Progenitor cell of endocrine pancreas (in vitro differentiated cells): ENCODE results near the gene MRPL34. TPM values are rescaled to one million over a fixed set of nuclear protein-coding genes. Genes with fewer than 3 reads are reported as not detected.
"Not testable (repeated sequence)": the region's sequence is repeated elsewhere in the genome, so short reads cannot be mapped to it uniquely, and the experiment has no call there.

Experiments used
- DNase-seq: peaks from one replicate; pipeline ENCODE4 v3.0.0; 2021; ENCODE audit warnings: low spot score; ENCODE audit not compliant: unreplicated experiment
- H3K27ac Mint-ChIP-seq: 2 replicates; pipeline ENCODE4 v1.8.0; 2021; ENCODE audit warnings: mild to moderate bottlenecking, moderate library complexity, mixed read lengths
- H3K27me3 Mint-ChIP-seq: 2 replicates; pipeline ENCODE4 v1.8.0; 2021; ENCODE audit warnings: mixed read lengths
- H3K36me3 Mint-ChIP-seq: 2 replicates; pipeline ENCODE4 v1.8.0; 2022; ENCODE audit warnings: mixed read lengths; ENCODE audit not compliant: insufficient read depth
- H3K4me1 Mint-ChIP-seq: 2 replicates; pipeline ENCODE4 v1.8.0; 2021; ENCODE audit warnings: low read depth, mixed read lengths
- H3K4me3 Mint-ChIP-seq: 2 replicates; pipeline ENCODE4 v1.8.0; 2021; ENCODE audit warnings: low read depth, mild to moderate bottlenecking, moderate library complexity, mixed read lengths
- H3K9me3 Mint-ChIP-seq: 2 replicates; pipeline ENCODE4 v1.8.0; 2021; ENCODE audit warnings: low read depth, mixed read lengths
- total RNA-seq: library from RNA; stranded (reverse); gene quantifications from 2 replicates; pipeline ENCODE4 v1.2.1, GENCODE V29; 2021
- TF ChIP-seq, protein P1 (sequence below): fragments of 200-600 bp; sonication (generic); IDR thresholded peaks from one replicate; pipeline ENCODE4 v1.5.0; 2021; ENCODE audit warnings: antibody characterized with exemption, mild to moderate bottlenecking; ENCODE audit not compliant: unreplicated experiment

MRPL34 gene
- total RNA-seq, 1 donor from 2014 or later, result 54.4 TPM

DNA sequence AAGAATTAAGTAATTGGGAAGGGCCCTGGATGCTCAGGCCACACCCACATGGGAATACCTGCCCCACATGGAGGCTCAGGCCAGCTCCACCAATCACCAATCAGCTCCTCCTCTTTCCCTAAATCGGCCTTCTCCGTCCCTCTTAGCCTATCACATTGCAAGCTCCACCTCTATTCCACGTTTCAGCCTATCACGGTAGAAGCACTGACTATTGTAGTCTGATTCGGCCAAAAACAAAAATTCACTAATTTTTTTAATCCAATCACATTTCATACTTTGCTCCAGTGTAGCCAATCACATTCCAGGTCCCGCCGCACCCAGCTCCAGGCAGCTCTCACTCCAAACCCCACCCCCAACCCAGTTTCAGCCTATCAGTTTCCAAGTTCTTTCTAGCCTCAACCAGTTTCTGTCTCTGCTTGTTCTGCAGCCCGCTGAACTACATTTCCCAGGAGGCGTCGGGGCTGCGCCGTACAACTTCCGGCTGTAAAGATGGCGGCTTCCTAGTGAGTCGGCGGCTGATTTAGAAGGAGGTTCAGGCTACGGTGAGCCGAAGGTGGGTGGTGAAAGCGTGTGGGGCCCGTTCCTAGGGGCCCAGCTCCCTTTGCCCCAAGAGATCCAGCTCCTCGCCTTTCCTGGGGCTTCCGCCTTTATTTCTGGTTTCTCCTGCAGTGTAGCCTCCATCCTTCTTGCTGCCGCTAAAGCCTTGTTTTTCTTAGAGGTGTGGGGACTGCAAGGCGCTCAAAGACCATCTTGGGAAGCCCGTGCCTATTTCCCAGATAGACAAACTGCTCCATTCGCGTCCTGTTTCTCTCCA is 38.5 kb upstream of the MRPL34 start, which contains the start of gene BABAM1:
Gene BABAM1 (plus strand): TSS at position 469 of the 814 bp plus-strand sequence. CDS start 1,364 bp downstream, outside the sequence.
- peak; percentile 87 for DNase-seq

DNA sequence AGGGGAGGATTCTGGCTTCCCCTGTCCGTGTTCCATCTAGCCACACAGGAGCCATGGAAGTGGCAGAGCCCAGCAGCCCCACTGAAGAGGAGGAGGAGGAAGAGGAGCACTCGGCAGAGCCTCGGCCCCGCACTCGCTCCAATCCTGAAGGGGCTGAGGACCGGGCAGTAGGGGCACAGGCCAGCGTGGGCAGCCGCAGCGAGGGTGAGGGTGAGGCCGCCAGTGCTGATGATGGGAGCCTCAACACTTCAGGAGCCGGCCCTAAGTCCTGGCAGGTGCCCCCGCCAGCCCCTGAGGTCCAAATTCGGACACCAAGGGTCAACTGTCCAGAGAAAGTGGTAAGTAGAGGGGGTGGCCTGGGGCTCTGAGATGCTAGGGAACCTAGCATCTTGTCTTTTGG is 36.9 kb upstream of the MRPL34 start:
- Mint-ChIP-seq H3K4me1 (peaks cover 6% of the 10 kb centered on the region), H3K4me3 (peak overlapping the region; percentile 93), H3K27me3 (no peaks in the 10 kb centered on the region), H3K36me3 (peaks cover 6% of the 10 kb centered on the region), H3K9me3 (peaks cover 4% of the 10 kb centered on the region), H3K27ac (no peak overlapping the region)
- no peak for DNase-seq
- TF ChIP-seq, protein P1, sequence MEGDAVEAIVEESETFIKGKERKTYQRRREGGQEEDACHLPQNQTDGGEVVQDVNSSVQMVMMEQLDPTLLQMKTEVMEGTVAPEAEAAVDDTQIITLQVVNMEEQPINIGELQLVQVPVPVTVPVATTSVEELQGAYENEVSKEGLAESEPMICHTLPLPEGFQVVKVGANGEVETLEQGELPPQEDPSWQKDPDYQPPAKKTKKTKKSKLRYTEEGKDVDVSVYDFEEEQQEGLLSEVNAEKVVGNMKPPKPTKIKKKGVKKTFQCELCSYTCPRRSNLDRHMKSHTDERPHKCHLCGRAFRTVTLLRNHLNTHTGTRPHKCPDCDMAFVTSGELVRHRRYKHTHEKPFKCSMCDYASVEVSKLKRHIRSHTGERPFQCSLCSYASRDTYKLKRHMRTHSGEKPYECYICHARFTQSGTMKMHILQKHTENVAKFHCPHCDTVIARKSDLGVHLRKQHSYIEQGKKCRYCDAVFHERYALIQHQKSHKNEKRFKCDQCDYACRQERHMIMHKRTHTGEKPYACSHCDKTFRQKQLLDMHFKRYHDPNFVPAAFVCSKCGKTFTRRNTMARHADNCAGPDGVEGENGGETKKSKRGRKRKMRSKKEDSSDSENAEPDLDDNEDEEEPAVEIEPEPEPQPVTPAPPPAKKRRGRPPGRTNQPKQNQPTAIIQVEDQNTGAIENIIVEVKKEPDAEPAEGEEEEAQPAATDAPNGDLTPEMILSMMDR, result no peak

More for the DNA sequence above, 38.5 kb upstream of the MRPL34 start, which contains the start of gene BABAM1:
- Mint-ChIP-seq H3K4me3 (peak within 1 kb of the TSS; percentile 93), H3K9me3 (peaks cover 4% of the 10 kb centered on the region), H3K4me1 (peaks cover 6% of the 10 kb centered on the region), H3K27me3 (no peaks in the 10 kb centered on the region), H3K27ac (peak within 1 kb of the TSS; percentile 91), H3K36me3 (peaks cover 6% of the 10 kb centered on the region)
- TF ChIP-seq, protein P1, result no peak

DNA sequence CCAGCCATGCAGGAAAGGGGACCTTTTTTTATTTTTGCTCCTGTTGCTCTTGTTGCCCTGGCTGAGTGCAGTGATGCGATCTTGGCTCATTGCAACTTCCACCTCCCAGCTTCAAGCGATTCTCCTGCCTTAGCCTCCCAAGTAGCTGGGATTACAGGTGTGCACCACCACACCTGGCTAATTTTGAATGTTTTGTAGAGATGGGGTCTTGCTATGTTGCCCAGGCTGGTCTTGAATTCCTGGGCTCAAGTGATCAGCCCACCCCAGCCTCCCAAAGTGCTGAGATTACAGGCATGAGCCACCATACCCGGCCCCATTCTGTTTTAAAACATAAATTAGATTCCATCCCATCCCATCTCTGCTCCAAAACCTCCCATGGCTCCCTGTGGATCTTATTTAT is 30.8 kb upstream of the MRPL34 start:
- not testable (repeated sequence) for H3K9me3 Mint-ChIP-seq, H3K27me3 Mint-ChIP-seq, H3K27ac Mint-ChIP-seq, H3K4me3 Mint-ChIP-seq, DNase-seq, H3K4me1 Mint-ChIP-seq
- peaks cover 19% of the 10 kb centered on the region for H3K36me3 Mint-ChIP-seq

DNA sequence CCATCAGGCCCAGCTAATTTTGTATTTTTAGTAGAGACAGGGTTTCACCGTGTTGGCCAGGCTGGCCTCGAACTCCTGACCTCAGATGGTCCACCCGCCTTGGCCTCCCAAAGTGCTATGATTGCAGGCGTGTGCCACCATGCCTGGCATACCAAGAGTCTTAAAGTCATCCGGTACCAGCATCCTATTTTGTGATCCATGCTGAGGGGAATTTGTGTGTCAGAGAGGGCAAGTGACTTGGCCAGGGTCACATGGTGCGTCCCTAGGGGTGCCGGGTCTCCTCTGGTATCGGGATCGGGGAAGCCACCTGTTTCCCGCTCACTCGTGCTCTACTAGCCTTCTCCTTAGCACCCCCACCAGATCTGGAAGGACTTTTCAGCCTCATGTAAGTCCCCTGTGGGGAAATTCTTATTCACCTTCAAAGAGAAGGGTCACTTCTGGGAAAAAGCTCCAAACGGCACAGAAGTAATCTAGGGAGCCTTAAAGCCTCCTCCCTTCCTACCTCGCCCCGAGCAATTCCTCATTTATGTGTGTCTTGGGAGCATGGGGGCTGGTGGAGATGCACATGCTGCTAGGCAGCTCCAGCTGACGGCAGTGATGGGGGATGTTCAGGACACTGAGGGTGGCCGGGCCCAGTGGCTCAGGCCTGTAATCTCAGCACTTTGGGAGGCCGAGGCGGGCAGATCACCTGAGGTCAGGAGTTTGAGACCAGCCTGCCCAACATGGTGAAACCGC is 30.1 kb upstream of the MRPL34 start:
- Mint-ChIP-seq H3K27ac (no peak overlapping the region), H3K9me3 (no peaks in the 10 kb centered on the region), H3K27me3 (no peaks in the 10 kb centered on the region), H3K4me3 (no peak overlapping the region), H3K36me3 (peaks cover 17% of the 10 kb centered on the region), H3K4me1 (no peaks in the 10 kb centered on the region)
- TF ChIP-seq, protein P1, result no peak
- DNase-seq, result no peak

DNA sequence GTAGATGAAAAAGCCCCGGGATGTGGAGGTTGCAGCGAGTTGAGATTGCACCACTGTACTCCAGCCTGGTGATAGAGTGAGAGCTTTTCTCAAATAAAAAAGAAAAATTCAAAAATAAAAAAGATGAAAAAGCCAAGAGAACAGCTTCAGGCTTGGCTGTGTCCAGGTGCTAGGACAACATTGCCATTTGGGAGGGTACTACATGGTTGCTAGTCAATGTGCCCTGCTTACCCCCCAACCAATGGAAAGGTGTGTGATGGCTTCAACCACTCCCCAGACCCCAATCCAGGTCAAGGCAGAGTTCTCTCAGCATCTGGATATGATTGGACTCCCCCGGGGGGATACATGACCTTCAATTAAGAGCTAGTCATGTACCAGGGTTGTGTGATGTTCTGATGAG is 26.2 kb upstream of the MRPL34 start:
- H3K4me3 Mint-ChIP-seq, result no peak overlapping the region
- no peak overlapping the region for H3K27ac Mint-ChIP-seq
- peaks cover 13% of the 10 kb centered on the region for H3K36me3 Mint-ChIP-seq
- peaks cover 7% of the 10 kb centered on the region for H3K27me3 Mint-ChIP-seq
- no peak for DNase-seq
- TF ChIP-seq, protein P1, result no peak
- no peaks in the 10 kb centered on the region for H3K9me3 Mint-ChIP-seq
- no peaks in the 10 kb centered on the region for H3K4me1 Mint-ChIP-seq
